Measurements from ENCODE around the gene NOD2. TPM values are rescaled to one million over a fixed set of nuclear protein-coding genes. Genes with fewer than 3 reads are reported as not detected.

The NOD2 gene
- total RNA-seq, 1 experiment from 2014 or later = 0.11 TPM

GRCh38 chr16:50644245-50644644, 49.2 kb upstream of the NOD2 start (continued):
- no peak for TF ChIP-seq STAT6 (CRISPR knock-in tag; conservative IDR thresholded peaks at IDR 0.05; ENCODE audit: low read depth)
- no peak for TF ChIP-seq ZNF281 (CRISPR knock-in tag; IDR thresholded peaks at IDR 0.05)

GRCh38 chr16:50644729-50645128, 48.7 kb upstream of the NOD2 start:
- ATAC-seq = peak; percentile 72

GRCh38 chr16:50645563-50646220, 47.7 kb upstream of the NOD2 start:
- POLR2A ChIA-PET = no interaction called here
- Mint-ChIP-seq H3K36me3 (no peaks in the 10 kb centered on the region), H3K27ac (no peak overlapping the region; the same call in 1 of the 2 replicates), H3K4me1 (peaks cover 15% of the 10 kb centered on the region), H3K9me3 (no peaks in the 10 kb centered on the region), H3K27me3 (ENCODE audit: low read depth) (no peaks in the 10 kb centered on the region), H3K4me3 (no peak overlapping the region)
- CTCF ChIA-PET = interaction anchor here (0.6 to 2.2 kb wide), 13 partner anchors 9 to 273 kb away, joined by 3 to 22 read pairs (median 4); partner anchors contain the start of gene NKD1
- ATAC-seq (0 out of 2 replicates have a peak, but pooled peaks have one; percentile 24), DNase-seq (ENCODE audit: low spot score) (no peak)
- TF ChIP-seq ETV6 (CRISPR knock-in tag; IDR thresholded peaks at IDR 0.05) (no peak), ZMAT4 (CRISPR knock-in tag; IDR thresholded peaks at IDR 0.05) (no peak), ZNF423 (CRISPR knock-in tag; IDR thresholded peaks at IDR 0.05) (no peak), FOXJ3 (CRISPR knock-in tag; IDR thresholded peaks at IDR 0.05; ENCODE audit: borderline replicate concordance) (no peak), AR (CRISPR knock-in tag; IDR thresholded peaks at IDR 0.05) (no peak), MAX (CRISPR knock-in tag; IDR thresholded peaks at IDR 0.05) (no peak), TCF7 (CRISPR knock-in tag; IDR thresholded peaks at IDR 0.05; ENCODE audit: low read depth) (no peak), USF1 (CRISPR knock-in tag; IDR thresholded peaks at IDR 0.05) (no peak), KAT7 (CRISPR knock-in tag; IDR thresholded peaks at IDR 0.05; ENCODE audit: borderline replicate concordance) (no peak), NR2C2 (CRISPR knock-in tag; IDR thresholded peaks at IDR 0.05) (no peak)

More at GRCh38 chr16:50644729-50645128, 48.7 kb upstream of the NOD2 start:
- Mint-ChIP-seq H3K27ac (no peak overlapping the region), H3K4me1 (peaks cover 15% of the 10 kb centered on the region), H3K4me3 (no peak overlapping the region), H3K9me3 (no peaks in the 10 kb centered on the region), H3K36me3 (no peaks in the 10 kb centered on the region), H3K27me3 (ENCODE audit: low read depth) (no peaks in the 10 kb centered on the region)
- POLR2A ChIA-PET = no interaction called here
- CTCF ChIA-PET = interaction anchor here (0.6 to 2.2 kb wide), 21 partner anchors 10 to 620 kb away, joined by 3 to 22 read pairs (median 4); partner anchors contain the start of genes CNEP1R1, CYLD and NKD1
- TF ChIP-seq E2F5 (CRISPR knock-in tag; IDR thresholded peaks at IDR 0.05) (no peak), FOXP4 (CRISPR knock-in tag; IDR thresholded peaks at IDR 0.05) (no peak), ZNF671 (CRISPR knock-in tag; IDR thresholded peaks at IDR 0.05) (no peak), ZNF263 (CRISPR knock-in tag; IDR thresholded peaks at IDR 0.05; ENCODE audit: low read depth) (no peak), FOXK1 (CRISPR knock-in tag; IDR thresholded peaks at IDR 0.05) (no peak), ESRRA (CRISPR knock-in tag; IDR thresholded peaks at IDR 0.05; ENCODE audit: borderline replicate concordance) (no peak), PRRX2 (CRISPR knock-in tag; IDR thresholded peaks at IDR 0.05) (no peak)
- peak; percentile 35 for DNase-seq (ENCODE audit: low spot score)
